ENCODE data around the gene GOLGA6L10.

DNA sequence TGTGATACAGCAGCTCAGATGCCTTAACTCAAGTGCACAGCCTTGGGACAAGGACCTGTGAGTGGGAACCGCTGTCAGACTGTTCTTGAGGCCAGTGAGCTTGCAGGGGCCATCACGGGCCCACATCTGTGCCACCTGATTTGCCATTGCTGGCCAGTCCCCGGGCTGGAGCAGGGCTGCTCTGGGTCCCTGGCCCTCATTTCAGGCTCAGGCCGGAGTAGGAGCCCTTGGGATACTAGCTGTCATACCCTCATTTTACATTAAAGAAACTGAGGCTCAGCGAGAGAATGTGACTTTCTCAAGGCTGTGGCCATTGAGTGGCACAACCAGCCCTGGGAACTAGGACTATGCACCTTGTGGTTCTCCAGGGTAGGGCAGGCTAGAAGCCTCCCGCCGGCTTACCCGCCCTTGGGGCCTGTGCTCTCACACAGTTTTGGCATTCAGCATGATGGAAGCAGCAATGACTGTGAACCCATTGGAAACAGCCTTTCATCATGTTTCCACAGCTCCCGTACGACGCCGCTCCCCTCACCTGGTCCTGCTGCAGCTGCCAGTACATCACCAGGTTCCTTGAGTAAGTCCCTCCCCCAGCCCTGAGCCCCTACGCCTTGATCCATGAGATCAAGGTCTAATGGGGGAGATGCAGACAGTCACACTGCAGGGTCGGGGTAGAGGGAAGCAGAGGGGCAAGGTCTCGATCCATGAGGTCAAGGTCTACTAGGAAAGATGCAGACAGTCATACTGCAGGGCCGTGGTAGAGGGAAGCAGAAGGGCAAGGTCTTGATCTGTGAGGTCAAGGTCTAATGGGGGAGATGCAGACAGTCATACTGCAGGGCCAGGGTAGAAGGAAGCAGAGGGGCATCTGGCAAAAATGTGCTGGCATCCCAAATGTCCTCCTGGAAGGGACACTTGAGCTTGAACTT, 42.2 kb downstream of the GOLGA6L10 start:
- TF ChIP-seq CTCF (IDR thresholded peaks at IDR 0.05) (no peak), ZFX (IDR thresholded peaks at IDR 0.05; ENCODE audit: borderline replicate concordance) (no peak)
